HG03095 (cell line): Measurements from ENCODE around the gene SMPD4.
"Not testable (repeated sequence)": the region's sequence is repeated elsewhere in the genome, so short reads cannot be mapped to it uniquely, and the experiment has no call there.

Experiments used
- ATAC-seq: cut with Tn5 transposase; IDR thresholded peaks from one replicate; pipeline ENCODE4 v1.9.1; 2021; ENCODE audit warnings: moderate library complexity; ENCODE audit not compliant: unreplicated experiment

Gene SMPD4

DNA sequence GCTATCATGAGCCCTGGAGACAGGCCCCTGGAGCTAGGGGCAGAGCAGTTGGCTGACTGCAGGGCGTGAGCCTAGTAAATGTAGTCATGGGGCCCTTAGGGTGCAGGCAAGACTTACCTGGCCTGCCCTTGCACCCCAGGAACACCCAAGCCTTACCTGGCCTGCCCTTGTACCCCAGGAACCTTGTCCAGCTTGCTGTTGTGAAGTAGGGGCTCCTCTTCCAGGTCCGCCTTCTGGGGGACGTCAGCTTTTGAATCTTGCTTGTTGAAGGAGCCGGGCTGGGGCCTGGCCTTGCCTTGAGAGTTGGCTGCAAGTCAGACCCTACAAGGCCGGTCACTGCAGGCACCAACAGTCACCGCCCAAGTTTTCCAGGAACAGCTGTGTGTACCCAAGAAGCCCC lies 40.4 kb downstream of the SMPD4 start:
- ATAC-seq: not testable (repeated sequence)

DNA sequence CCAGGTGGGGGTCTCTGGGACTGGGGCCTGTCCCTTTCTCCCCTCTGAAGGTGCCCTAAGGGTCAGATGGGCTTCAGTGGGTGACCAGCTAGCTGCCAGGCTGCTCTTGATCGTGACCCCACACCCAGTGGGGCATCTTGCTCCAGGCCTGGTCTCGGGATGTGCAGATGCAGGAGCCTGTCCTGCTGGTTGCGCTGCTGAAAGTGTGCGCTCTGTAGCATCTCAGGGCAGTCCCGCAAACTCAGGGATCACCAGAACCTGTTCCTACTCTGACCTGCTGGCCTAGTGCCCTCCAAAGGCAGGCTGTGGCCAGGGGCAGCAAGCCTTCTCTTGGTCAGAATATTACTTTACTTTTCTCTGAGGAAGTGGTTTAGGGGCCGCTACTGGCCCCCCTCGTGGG lies 40.9 kb downstream of the SMPD4 start:
- not testable (repeated sequence) for ATAC-seq

DNA sequence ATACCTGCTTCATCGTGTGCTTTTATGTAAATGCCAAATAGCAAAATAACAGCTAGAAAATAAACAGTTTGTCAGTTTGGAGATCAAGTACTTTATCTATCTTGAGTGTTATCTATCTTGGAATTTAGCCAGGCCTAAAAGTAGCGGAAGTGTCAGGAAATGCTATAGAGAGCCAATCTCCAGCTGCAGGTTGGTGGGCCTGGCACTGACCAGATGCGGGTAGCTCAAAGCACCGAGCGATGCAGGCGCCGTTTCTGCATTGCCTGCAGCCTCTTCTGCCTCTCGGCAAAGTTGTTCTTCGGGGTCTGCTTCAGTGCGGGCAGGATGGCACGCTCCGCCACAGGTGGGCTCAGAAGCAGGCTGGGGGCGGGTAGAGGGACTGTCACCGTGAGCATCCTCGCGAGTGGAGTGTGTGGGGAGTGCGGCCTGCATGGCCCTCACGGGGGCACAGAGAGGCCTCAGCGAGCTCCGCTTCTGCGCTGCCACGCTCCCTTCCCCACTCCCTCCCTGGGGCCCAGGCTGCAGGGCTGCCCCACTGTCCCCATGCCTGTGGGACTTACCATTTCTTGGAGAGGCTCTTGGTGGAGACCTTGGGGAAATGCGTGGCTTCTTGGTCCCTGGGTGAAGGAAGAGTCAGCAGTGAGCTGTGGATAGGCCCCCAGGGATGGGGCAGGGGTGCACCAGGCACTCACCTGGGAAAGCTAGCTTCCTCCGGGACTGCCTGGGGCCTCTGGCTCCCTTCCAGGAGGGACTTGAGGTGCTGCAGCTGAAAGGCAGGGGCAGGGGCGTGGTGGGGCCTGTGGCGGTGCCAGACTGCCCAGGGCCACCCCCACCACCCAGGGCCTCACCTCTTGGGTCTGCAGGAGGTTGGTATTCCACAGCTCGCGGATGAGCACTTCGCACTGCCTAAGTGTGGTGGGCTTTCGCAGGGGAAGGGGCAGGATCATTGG lies 41.8 kb downstream of the SMPD4 start:
- ATAC-seq: not testable (repeated sequence)

GRCh38 chr2:130138841-130139251 lies 42.6 kb downstream of the SMPD4 start:
- ATAC-seq: not testable (repeated sequence)

DNA sequence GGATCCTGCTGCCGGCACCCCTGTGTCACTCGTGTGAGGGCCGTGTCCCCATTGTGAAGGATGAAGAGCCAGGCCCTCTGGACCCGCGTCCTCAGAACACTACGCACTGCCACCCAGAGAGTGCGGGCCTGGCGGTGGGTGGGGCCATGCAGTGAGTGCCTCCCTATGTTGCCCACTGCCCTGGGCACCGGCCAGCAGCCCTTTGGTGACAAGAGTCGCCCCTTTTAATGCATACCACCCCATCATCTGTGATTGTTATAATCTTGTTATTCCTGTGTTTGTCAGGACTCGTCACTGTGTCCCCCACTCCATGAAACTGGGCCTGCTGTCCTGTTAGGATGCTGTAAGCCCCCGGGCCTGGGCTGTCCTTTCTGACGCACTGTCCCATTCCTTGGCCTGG lies 43.1 kb downstream of the SMPD4 start:
- not testable (repeated sequence) for ATAC-seq

GRCh38 chr2:130137118-130137517 lies 44.3 kb downstream of the SMPD4 start:
- ATAC-seq: not testable (repeated sequence)

DNA sequence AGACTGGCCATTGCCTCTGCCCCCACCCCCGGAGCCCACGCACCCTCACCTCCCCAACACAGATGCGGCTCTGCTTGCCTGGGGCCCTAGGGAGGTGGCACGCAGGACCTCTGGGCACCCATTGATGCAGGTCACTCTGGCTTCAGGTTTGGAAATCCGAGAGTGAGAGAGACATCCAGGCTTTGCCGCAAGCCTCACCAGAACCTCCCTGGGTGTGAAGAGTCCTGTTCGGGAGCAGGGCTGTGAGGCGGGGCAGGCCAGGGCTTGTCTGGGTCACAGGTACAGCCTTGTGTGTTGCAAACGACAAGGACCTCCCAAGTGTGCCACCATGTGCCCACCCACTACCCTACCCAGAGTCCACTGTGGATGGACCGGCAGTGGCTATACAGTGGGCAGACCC lies 44.9 kb downstream of the SMPD4 start:
- not testable (repeated sequence) for ATAC-seq

- no peak for ATAC-seq
These were observed 45.5 kb downstream of the SMPD4 start for GRCh38 chr2:130135692-130136541.

- not testable (repeated sequence) for ATAC-seq
These were observed 52.1 kb downstream of the SMPD4 start, which contains the start of gene POTEF for GRCh38 chr2:130129120-130129829. Gene POTEF, minus strand, starts transcription at chr2:130129222. Its CDS starts 8,707 bp downstream, at chr2:130120515.

GRCh38 chr2:130128464-130128863 lies 52.9 kb downstream of the SMPD4 start:
- ATAC-seq: not testable (repeated sequence)

GRCh38 chr2:130127726-130128125 lies 53.7 kb downstream of the SMPD4 start:
- not testable (repeated sequence) for ATAC-seq

DNA sequence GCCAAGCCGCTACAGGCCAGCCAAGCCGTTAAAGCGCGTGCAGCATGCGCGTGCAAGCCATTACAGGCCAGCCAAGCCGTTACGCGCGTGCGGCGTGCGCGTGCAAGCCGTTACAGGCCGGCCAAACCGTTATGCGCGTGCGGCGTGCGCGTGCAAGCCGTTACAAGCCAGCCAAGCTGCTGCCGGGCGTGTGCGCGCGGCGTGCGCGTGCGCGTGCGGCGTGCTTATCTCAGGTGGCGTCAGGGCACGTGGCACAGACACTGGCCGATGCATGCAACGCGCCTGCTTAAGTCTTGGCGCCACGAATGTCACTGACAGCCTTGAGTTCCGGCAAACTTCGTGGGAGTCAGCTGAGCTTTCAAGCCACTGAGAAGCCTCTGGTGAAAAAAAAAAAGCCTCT lies 60.5 kb downstream of the SMPD4 start:
- ATAC-seq: not testable (repeated sequence)

DNA sequence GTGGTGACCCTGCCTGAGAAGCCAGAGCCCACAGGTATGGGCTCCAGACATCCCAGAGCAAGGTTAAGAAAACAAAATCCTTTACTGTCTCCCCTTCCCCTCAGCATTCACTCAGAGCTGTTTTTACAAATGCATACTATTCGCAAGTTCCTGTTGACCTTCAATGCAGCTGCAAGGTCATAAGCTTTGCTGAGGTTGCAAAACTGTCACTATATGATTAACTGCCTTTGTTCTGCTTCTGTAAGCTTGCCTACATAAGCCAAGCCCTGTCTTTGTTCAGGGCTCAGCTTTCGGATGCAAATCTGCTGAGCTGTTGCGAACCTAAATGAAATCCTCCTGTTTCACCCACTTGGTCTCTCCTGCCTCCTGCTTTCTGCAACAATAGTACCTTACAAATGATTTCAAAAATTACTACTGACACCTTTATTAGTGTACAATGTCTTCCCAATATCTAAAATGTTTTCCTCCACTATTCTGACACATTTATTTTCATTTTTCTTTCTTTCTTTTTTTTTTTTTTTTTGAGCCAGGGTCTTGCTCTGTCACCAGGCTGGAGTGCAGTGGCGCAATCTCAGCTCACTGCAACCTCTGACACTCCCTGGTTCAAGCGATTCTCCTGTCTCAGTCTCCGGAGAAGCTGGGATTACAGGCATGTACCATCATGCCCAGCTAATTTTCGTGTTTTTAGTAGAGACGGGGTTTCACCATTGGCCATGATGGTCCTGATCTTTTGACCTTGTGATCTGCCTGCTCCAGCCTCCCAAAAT lies 78.6 kb downstream of the SMPD4 start:
- not testable (repeated sequence) for ATAC-seq
